Neural progenitor cell (in vitro differentiated cells): ENCODE data around the gene ERCC5. TPM values are rescaled to one million over a fixed set of nuclear protein-coding genes. Genes with fewer than 3 reads are reported as not detected.

Source experiments
- DNase-seq: peaks from one replicate; pipeline ENCODE4 v3.0.0-alpha.2; 2016; ENCODE audit warnings: low spot score
- H2AFZ ChIP-seq: fragments of 200-600 bp; sonication (generic); replicated peaks from 2 replicates; pipeline ENCODE4 v1.6.1; 2016; ENCODE audit warnings: antibody characterized with exemption
- H3F3A ChIP-seq: fragments of 200-600 bp; sonication (generic); 2 replicates; pipeline ENCODE4 v1.6.1; 2016; ENCODE audit warnings: antibody characterized with exemption, low read depth
- H3K27ac ChIP-seq: fragments of 200-600 bp; sonication (generic); 2 replicates; pipeline ENCODE4 v1.5.1; 2016; ENCODE audit warnings: mild to moderate bottlenecking
- H3K27me3 ChIP-seq: fragments of 200-600 bp; sonication (generic); 2 replicates; pipeline ENCODE4 v1.6.1; 2016; ENCODE audit warnings: mild to moderate bottlenecking, moderate library complexity
- H3K36me3 ChIP-seq: fragments of 200-600 bp; sonication (generic); 2 replicates; pipeline ENCODE4 v1.5.1; 2016
- H3K4me1 ChIP-seq: fragments of 200-600 bp; sonication (generic); 2 replicates; pipeline ENCODE4 v1.6.1; 2016; ENCODE audit warnings: mixed run types
- H3K4me2 ChIP-seq: fragments of 200-600 bp; sonication (generic); 2 replicates; pipeline ENCODE4 v1.6.1; 2016
- H3K4me3 ChIP-seq: fragments of 200-600 bp; sonication (generic); 2 replicates; pipeline ENCODE4 v1.5.1; 2016
- H3K79me2 ChIP-seq: fragments of 200-600 bp; sonication (generic); 2 replicates; pipeline ENCODE4 v1.6.1; 2016; ENCODE audit warnings: low read depth
- H3K9ac ChIP-seq: fragments of 200-600 bp; sonication (generic); 2 replicates; pipeline ENCODE4 v1.6.1; 2016
- H3K9me3 ChIP-seq: fragments of 200-600 bp; sonication (generic); 2 replicates; pipeline ENCODE4 v1.5.1; 2016; ENCODE audit warnings: low read depth
- H4K20me1 ChIP-seq: fragments of 200-600 bp; sonication (generic); 2 replicates; pipeline ENCODE4 v1.6.1; 2016; ENCODE audit warnings: low read depth
- H3K27ac Mint-ChIP-seq: 3 replicates; pipeline ENCODE4 v1.8.0; 2021; ENCODE audit warnings: mixed read lengths
- H3K27me3 Mint-ChIP-seq: 2 replicates; pipeline ENCODE4 v1.8.0; 2022; ENCODE audit warnings: low read depth, mild to moderate bottlenecking, inconsistent platforms, moderate library complexity, mixed read lengths; ENCODE audit not compliant: insufficient read depth
- H3K36me3 Mint-ChIP-seq: 3 replicates; pipeline ENCODE4 v1.8.0; 2021; ENCODE audit warnings: mixed read lengths
- H3K4me1 Mint-ChIP-seq: 3 replicates; pipeline ENCODE4 v1.8.0; 2021; ENCODE audit warnings: mixed read lengths
- H3K4me3 Mint-ChIP-seq: 3 replicates; pipeline ENCODE4 v1.8.0; 2021; ENCODE audit warnings: mild to moderate bottlenecking, moderate library complexity, mixed read lengths
- H3K9me3 Mint-ChIP-seq: 3 replicates; pipeline ENCODE4 v1.8.0; 2020; ENCODE audit warnings: mixed read lengths
- EZH2 ChIP-seq: fragments of 200-600 bp; sonication (generic); IDR thresholded peaks from 2 replicates; pipeline ENCODE4 v1.6.1; 2017; ENCODE audit warnings: antibody characterized with exemption, mild to moderate bottlenecking, moderate library complexity
- EZH2phosphoT487 ChIP-seq: fragments of 200-600 bp; sonication (generic); IDR thresholded peaks from 2 replicates; pipeline ENCODE4 v1.6.1; 2017; ENCODE audit warnings: antibody characterized with exemption
- total RNA-seq: library from RNA; depleted of rRNA; stranded (reverse); fragments of >200 nt; gene quantifications from 2 replicates; pipeline ENCODE4 v1.2.3, GENCODE V29; 2015; ENCODE audit warnings: low replicate concordance
- TF ChIP-seq, protein P1 (sequence below): fragments of 200-600 bp; sonication (generic); IDR thresholded peaks from 2 replicates; pipeline ENCODE4 v1.5.1; 2017; ENCODE audit warnings: antibody characterized with exemption, mild to moderate bottlenecking

Gene ERCC5
- total RNA-seq, 1 donor from 2014 or later: 35.1 TPM

DNA sequence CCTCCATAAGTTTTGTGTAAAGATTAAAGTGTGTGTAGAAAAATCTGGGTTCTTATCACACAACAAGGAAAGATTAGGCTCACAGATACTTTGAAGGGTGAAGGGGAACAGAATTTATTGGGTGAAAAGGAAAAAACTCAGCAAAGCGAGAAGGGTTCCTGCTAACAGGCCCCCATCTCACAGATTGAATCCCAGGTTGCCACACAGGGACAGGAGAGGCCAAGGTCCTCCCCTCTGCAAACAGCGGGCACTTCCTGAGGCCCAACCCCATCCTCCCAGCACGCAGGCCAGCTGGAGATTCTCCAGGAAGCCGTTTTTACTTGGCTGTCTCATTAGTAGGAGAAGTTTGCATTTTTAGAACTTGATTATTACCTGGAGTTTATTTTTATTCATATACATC is 15.2 kb upstream of the ERCC5 start:
- no peak overlapping the region for H3K4me3 ChIP-seq
- H3K79me2 ChIP-seq: no peaks in the 10 kb centered on the region
- no peaks in the 10 kb centered on the region for H3K4me1 ChIP-seq
- no peak overlapping the region for H3K4me3 Mint-ChIP-seq
- H3K36me3 ChIP-seq: no peaks in the 10 kb centered on the region
- no peaks in the 10 kb centered on the region for H3F3A ChIP-seq
- H3K4me1 Mint-ChIP-seq: no peaks in the 10 kb centered on the region
- H3K27me3 Mint-ChIP-seq: no peaks in the 10 kb centered on the region
- TF ChIP-seq EZH2phosphoT487: no peak
- TF ChIP-seq, protein P1, sequence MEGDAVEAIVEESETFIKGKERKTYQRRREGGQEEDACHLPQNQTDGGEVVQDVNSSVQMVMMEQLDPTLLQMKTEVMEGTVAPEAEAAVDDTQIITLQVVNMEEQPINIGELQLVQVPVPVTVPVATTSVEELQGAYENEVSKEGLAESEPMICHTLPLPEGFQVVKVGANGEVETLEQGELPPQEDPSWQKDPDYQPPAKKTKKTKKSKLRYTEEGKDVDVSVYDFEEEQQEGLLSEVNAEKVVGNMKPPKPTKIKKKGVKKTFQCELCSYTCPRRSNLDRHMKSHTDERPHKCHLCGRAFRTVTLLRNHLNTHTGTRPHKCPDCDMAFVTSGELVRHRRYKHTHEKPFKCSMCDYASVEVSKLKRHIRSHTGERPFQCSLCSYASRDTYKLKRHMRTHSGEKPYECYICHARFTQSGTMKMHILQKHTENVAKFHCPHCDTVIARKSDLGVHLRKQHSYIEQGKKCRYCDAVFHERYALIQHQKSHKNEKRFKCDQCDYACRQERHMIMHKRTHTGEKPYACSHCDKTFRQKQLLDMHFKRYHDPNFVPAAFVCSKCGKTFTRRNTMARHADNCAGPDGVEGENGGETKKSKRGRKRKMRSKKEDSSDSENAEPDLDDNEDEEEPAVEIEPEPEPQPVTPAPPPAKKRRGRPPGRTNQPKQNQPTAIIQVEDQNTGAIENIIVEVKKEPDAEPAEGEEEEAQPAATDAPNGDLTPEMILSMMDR: no peak
- no peak overlapping the region for H2AFZ ChIP-seq
- no peak overlapping the region for H3K27ac ChIP-seq
- no peak overlapping the region for H3K9ac ChIP-seq
- H3K36me3 Mint-ChIP-seq: no peaks in the 10 kb centered on the region
- H3K9me3 Mint-ChIP-seq: no peaks in the 10 kb centered on the region
- H3K9me3 ChIP-seq: no peaks in the 10 kb centered on the region
- no peaks in the 10 kb centered on the region for H4K20me1 ChIP-seq
- no peak overlapping the region for H3K27ac Mint-ChIP-seq
- no peaks in the 10 kb centered on the region for H3K27me3 ChIP-seq
- DNase-seq: no peak
- no peak overlapping the region for H3K4me2 ChIP-seq

GRCh38 chr13:102836471-102836870 is 9.4 kb upstream of the ERCC5 start:
- H3K9me3 ChIP-seq: no peaks in the 10 kb centered on the region
- H2AFZ ChIP-seq: no peak overlapping the region
- Mint-ChIP-seq H3K4me3 (no peak overlapping the region), H3K36me3 (peaks cover 4% of the 10 kb centered on the region), H3K9me3 (no peaks in the 10 kb centered on the region), H3K27me3 (no peaks in the 10 kb centered on the region), H3K4me1 (no peaks in the 10 kb centered on the region), H3K27ac (no peak overlapping the region)
- no peak overlapping the region for H3K9ac ChIP-seq
- no peak for DNase-seq
- H3F3A ChIP-seq: no peaks in the 10 kb centered on the region
- H3K79me2 ChIP-seq: no peaks in the 10 kb centered on the region
- H3K36me3 ChIP-seq: no peaks in the 10 kb centered on the region
- no peaks in the 10 kb centered on the region for H3K4me1 ChIP-seq
- TF ChIP-seq EZH2phosphoT487 (no peak), EZH2 (no peak)
- TF ChIP-seq, protein P1: no peak
- no peaks in the 10 kb centered on the region for H3K27me3 ChIP-seq
- H3K4me2 ChIP-seq: no peak overlapping the region
- no peak overlapping the region for H3K27ac ChIP-seq
- no peak overlapping the region for H3K4me3 ChIP-seq
- no peaks in the 10 kb centered on the region for H4K20me1 ChIP-seq

- H3K27ac Mint-ChIP-seq: no peak overlapping the region
These were observed 7.6 kb upstream of the ERCC5 start for GRCh38 chr13:102838273-102838672.

More at GRCh38 chr13:102838273-102838672, 7.6 kb upstream of the ERCC5 start:
- H3K4me3 ChIP-seq: no peak overlapping the region
- TF ChIP-seq EZH2 (no peak), EZH2phosphoT487 (no peak)
- TF ChIP-seq, protein P1: no peak
- Mint-ChIP-seq H3K27me3 (no peaks in the 10 kb centered on the region), H3K36me3 (peaks cover 4% of the 10 kb centered on the region), H3K9me3 (no peaks in the 10 kb centered on the region), H3K4me3 (no peak overlapping the region), H3K4me1 (no peaks in the 10 kb centered on the region)
- no peaks in the 10 kb centered on the region for H3K36me3 ChIP-seq
- no peak for DNase-seq
- H3K9ac ChIP-seq: no peak overlapping the region
- no peaks in the 10 kb centered on the region for H3K9me3 ChIP-seq
- no peak overlapping the region for H3K27ac ChIP-seq
- no peaks in the 10 kb centered on the region for H3K27me3 ChIP-seq
- no peaks in the 10 kb centered on the region for H4K20me1 ChIP-seq
- H3K4me1 ChIP-seq: no peaks in the 10 kb centered on the region
- H2AFZ ChIP-seq: no peak overlapping the region
- H3K4me2 ChIP-seq: no peak overlapping the region
- no peaks in the 10 kb centered on the region for H3K79me2 ChIP-seq
- H3F3A ChIP-seq: no peaks in the 10 kb centered on the region
